GM18909 (cell line): ENCODE results near the gene KIF26B.
"Not testable (repeated sequence)": the region's sequence is repeated elsewhere in the genome, so short reads cannot be mapped to it uniquely, and the experiment has no call there.

Experiments
- ATAC-seq: cut with Tn5 transposase; IDR thresholded peaks from one replicate; pipeline ENCODE4 v1.9.1; 2021; ENCODE audit warnings: mild to moderate bottlenecking; ENCODE audit not compliant: unreplicated experiment, poor library complexity

The KIF26B gene

GRCh38 chr1:245337829-245338484, 183.2 kb downstream of the KIF26B start:
- ATAC-seq, result no peak

- no peak for ATAC-seq
These were observed 183.7 kb downstream of the KIF26B start for GRCh38 chr1:245338485-245338877.

- no peak for ATAC-seq
These were observed 187.0 kb downstream of the KIF26B start for GRCh38 chr1:245341743-245342142.

GRCh38 chr1:245345191-245345884, 190.6 kb downstream of the KIF26B start:
- ATAC-seq, result no peak

- ATAC-seq, result no peak
These were observed 193.8 kb downstream of the KIF26B start for GRCh38 chr1:245348626-245349025.

- ATAC-seq, result no peak
These were observed 198.6 kb downstream of the KIF26B start for GRCh38 chr1:245353411-245353810.

GRCh38 chr1:245353915-245354775, 199.4 kb downstream of the KIF26B start:
- ATAC-seq, result no peak

GRCh38 chr1:245355851-245356630, 201.3 kb downstream of the KIF26B start:
- not testable (repeated sequence) for ATAC-seq

GRCh38 chr1:245356891-245357585, 202.3 kb downstream of the KIF26B start:
- ATAC-seq, result no peak

- ATAC-seq, result not testable (repeated sequence)
These were observed 204.4 kb downstream of the KIF26B start for GRCh38 chr1:245359101-245359680.

GRCh38 chr1:245361065-245361464, 206.3 kb downstream of the KIF26B start:
- no peak for ATAC-seq

GRCh38 chr1:245361951-245362350, 207.2 kb downstream of the KIF26B start:
- ATAC-seq, result no peak

- no peak for ATAC-seq
These were observed 208.8 kb downstream of the KIF26B start for GRCh38 chr1:245363461-245364200.

GRCh38 chr1:245365095-245366020, 210.6 kb downstream of the KIF26B start:
- no peak for ATAC-seq

GRCh38 chr1:245366886-245367285, 212.1 kb downstream of the KIF26B start:
- ATAC-seq, result no peak

GRCh38 chr1:245370175-245370825, 215.5 kb downstream of the KIF26B start:
- no peak for ATAC-seq

GRCh38 chr1:245370905-245371581, 216.3 kb downstream of the KIF26B start:
- ATAC-seq, result no peak
